Lower leg skin (tissue), 4 donors: ENCODE data around the gene ENC1. TPM values are rescaled to one million over a fixed set of nuclear protein-coding genes. Genes with fewer than 3 reads are reported as not detected.

Experiments used
- total RNA-seq, 4 donors: library from RNA; depleted of rRNA; stranded (reverse); fragments of >200 nt; gene quantifications; one replicate each; pipeline ENCODE4 v1.1.0, GENCODE V29; 2016

ENC1 gene
- total RNA-seq, 4 donors from 2014 or later: 10.5 to 14.1 (median 13.1) TPM

Other genes with a start within 250 kb of the ENC1 start
- 100 to 1,000 TPM in 2 of 4 donors, 10 to 100 TPM in 2; 66.2 to 134 (median 93.9) TPM for gene HEXB, start 44.5 kb upstream of the ENC1 start, total RNA-seq
- gene GFM2, start 126.4 kb upstream of the ENC1 start, total RNA-seq: 10 to 100 TPM; 16.7 to 19.9 (median 19.6) TPM
- 100 to 1,000 TPM in 1 of 4 donors, 10 to 100 TPM in 3; 78.0 to 128 (median 85.3) TPM for gene NSA2, start 126.5 kb upstream of the ENC1 start, total RNA-seq
- 1 to 10 TPM in 2 of 4 donors, under 1 TPM in 2; 0.08 to 2.9 (median 0.85) TPM for gene FAM169A, start 225.7 kb upstream of the ENC1 start, total RNA-seq